HG02678 (cell line): Measurements from ENCODE around the gene PHOSPHO1.
"Not testable (repeated sequence)": the region's sequence is repeated elsewhere in the genome, so short reads cannot be mapped to it uniquely, and the experiment has no call there.

Experiments used
- ATAC-seq: cut with Tn5 transposase; IDR thresholded peaks from one replicate; pipeline ENCODE4 v1.9.1; 2021; ENCODE audit warnings: mild to moderate bottlenecking, moderate library complexity; ENCODE audit not compliant: unreplicated experiment

PHOSPHO1 gene, protein sequence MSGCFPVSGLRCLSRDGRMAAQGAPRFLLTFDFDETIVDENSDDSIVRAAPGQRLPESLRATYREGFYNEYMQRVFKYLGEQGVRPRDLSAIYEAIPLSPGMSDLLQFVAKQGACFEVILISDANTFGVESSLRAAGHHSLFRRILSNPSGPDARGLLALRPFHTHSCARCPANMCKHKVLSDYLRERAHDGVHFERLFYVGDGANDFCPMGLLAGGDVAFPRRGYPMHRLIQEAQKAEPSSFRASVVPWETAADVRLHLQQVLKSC

DNA sequence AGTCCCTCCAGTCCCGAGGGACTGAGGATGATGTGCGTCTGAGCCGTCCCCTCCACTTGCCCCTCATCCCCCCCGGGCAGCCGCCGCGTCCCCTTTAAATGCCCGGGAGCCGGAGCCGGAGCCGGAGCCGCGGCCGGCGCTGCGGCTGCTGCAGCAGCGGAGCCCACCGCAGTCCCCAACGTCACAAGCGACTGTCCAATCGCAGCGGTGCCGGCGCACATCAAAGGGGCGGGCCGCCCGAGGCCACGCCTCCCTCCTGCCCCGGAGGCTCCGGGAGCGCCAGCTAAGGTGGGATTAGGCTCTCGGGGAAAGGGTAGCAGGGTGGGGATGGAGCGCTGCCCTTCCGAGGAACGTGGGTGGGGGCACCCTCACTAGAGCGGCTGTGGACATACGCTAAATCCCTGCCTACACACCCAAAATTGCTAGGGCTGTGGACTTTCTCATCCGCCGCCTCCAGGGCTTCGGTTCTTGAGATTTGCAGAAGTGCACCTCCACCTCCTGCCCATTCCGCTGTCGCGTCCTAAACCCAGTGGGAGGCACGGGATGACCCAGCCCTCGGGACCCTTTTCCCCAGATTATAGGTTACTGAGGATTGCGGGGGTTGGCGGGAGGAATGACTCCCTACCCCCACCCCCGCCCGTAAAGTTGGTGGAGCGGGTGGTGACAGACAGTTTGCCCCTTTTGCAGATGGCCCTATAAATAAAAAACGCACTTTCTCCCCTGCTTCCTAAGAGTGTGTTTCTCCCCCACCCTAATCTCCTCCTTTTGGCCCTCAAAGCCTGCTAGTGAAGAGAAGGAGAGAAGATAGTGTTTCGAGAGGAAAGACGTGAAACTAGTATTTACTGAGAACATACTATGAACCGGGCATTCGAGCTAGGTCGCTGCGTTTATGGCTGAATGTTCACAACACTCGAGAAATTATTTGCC is at the start of gene PHOSPHO1:
PHOSPHO1 (minus strand) TSS at position 152 of the 927 bp plus-strand sequence. CDS start 4,096 bp downstream, outside the sequence.
- ATAC-seq: peak; percentile 93

DNA sequence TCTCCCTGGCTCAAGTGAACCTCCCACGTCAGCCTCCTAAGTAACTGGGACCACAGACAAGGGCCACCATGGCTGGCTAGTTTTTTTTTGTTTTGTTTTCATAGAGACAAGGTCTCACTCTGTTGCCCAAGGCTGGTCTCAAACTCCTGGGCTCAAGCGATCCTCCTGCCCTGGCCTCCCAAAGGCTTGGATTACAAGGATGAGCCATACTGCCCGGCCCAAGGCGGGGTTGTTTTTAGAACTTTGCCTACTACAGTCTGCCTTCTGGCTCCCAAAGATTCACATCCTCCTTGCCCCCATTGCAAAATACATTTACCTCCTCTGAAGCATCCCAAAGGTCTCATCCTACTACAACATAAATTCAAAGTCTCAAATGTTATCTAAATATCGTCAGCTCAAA is 49.5 kb upstream of the PHOSPHO1 start:
- ATAC-seq: no peak

DNA sequence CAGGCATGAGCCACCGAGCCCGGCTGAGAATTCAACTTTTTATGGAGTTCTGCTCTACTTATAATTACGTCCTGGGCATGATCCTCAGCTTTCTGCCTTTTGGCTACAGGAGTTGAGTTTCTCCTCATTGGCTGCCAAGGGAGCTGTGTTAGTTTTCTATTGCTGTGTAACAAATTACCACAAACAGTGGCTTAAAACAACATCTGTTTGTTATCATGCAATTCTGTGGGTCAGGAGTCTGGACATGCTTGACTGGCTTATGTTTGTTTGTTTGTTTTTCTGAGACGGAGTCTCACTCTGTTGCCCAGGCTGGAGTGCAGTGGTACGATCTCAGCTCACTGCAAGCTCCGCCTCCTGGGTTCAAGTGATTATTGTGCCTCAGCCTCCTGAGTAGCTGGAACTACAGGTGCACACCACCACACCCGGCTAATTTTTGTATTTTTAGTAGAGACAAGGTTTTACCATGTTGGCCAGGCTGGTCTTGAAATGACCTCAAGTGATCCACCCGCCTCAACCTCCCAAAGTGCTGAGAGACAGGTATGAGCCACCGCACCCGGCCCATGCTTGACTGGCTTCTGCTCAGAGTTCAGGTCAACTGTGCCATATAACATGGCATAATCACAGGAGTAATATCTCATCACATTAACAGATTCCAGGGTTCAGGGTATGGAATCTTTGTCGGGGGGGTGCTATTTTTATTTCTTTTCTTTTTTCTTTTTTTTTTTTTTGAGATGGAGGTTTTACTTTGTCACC is 48.9 kb upstream of the PHOSPHO1 start:
- not testable (repeated sequence) for ATAC-seq

DNA sequence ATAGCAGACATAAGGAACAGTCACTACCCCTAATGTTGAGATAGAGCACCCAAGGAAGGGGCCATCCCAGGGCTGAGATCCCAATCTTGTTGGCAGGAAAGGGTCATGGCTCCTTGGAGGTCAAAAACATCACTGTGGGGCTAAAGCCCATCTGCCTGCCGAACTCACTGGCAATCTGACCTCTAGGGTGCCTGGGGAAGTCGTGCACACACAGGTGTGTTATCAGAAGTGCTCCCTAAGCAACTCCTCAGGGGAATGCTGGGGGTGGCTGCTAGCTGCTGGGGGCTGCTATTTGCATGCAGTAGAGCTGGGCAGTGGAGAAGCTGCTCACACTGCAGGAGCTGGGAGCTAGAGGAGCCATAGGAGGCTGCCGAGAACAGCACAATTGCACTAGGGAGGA is 47.5 kb upstream of the PHOSPHO1 start:
- no peak for ATAC-seq

DNA sequence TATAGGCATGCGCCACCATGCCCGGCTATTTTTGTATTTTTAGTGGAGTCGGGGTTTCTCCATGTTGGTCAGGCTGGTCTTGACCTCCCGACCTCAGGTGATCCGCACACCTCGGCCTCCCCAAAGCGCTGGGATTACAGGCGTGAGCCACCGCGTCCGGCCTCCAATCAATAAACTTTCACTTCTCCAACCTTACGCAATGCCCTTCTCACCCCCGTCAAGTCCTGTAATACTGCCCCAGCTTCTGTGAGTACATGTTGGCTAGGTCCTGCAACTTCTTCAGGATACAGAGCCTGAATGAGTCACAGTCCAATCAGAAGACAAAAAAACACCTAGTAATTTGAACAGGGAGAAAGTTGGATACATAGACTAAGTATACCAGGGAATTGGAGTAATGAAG is 47.1 kb upstream of the PHOSPHO1 start:
- no peak for ATAC-seq

DNA sequence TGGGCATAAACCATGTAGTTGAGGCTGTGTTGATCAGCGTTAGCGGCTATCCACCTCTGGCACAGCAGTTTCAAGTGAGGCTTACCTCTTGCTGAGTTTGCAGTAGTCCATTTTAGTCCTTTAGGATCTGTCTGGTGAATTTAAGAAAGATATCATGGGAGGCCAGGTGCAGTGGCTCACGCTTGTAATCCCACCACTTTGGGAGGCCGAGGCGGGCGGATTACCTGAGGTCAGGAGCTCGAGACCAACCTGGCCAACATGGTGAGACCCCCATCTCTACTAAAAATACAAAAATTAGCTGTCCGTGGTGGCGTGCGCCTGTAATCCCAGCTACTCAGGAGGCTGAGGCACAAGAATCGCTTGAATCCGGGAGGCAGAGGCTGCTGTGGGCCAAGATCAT is 45.4 kb upstream of the PHOSPHO1 start:
- not testable (repeated sequence) for ATAC-seq

DNA sequence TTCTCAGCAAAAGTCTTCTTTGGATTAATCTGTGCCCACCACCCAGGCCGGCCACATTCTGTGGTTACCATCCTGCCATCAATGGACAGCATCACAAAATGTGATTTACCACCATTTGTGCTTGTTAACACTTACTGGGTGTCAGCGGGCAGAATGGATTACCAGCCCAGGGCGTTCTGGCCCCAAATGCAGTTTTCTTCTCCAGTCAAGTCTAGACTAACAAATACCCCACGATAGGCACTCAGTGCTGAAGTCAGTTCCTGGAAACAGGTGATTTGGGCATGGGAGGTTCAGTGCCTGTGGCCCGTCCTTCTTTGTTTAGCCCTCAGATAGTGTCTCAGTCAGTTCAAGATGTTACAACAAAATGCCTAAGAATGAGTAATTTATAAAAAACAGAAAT is 38.8 kb upstream of the PHOSPHO1 start:
- no peak for ATAC-seq

DNA sequence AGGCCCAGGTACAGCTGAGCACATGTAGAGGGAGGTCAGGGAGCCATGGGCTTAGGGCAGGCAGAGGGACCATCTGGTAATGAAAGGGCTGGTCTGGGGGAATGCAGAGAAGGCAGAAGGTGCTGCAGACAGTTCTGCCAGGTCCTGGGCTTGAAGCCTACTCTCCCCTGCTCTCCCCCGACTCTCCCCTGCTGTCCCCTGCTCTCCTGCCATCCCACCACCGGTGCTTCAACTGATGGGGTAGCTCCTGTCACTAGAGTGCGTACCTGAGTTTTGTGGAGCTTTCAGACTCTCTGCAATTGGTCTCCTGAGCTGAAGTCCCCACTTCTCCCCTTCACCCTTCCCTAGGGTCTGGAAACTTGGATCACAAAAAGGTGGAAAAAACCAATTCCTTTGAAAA is 37.3 kb upstream of the PHOSPHO1 start:
- no peak for ATAC-seq

DNA sequence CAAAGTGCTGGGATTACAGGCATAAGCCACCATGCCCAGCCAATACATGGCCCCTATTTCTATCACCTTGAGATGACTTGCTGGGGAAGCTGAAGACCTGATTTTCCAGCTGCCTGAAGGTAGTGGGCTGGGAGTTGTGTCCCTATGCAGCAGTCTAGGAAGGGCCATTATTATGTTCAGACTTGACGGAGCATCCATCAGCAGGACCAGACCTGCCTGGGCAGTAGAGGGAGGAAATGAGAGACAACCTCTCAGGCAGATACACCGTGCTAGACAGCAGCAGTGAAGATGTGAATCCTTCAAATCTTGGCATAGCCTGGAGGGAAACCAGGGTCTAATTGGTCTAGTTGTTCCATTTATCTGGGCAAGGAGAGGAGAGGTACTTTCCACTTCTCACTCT is 35.6 kb upstream of the PHOSPHO1 start:
- no peak for ATAC-seq

DNA sequence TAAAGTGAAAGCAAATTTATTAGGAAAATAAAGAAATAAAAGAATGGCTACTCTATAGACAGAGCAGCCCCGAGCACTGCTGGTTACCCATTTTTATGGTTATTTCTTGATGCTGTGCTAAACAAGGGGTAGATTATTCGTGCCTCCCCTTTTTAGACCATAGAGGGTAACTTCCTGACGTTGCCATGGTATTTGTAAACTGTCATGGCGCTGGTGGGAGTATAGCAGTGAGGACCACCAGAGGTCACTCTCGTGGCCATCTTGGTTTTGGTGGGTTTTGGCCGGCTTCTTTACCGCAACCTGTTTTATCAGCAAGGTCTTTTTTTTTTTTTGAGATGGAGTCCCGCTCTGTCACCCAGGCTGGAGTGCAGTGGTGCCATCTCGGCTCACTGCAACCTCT is 31.0 kb upstream of the PHOSPHO1 start:
- ATAC-seq: not testable (repeated sequence)

DNA sequence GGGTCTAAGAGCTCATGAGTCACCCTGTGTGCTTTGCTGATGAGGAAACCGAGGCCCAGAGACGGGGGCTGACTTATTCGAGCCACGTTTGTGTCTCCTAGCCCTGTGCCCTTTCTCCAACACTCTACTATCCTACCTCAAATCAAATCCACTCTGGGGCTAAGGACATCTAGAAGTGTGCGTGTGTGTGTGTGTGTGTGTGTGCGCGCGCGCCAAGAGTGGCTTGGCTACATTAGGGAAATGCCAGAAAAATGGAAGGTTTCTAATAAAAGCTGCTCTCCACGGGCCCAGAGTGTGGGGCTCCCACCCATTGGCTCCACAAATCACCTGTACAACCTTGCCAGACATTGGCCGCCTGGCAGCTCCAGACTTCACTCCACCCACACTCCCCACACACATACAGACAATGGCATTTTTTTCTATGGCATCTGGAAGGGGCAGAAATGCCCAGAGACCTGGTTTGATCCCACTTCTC is 30.3 kb upstream of the PHOSPHO1 start:
- no peak for ATAC-seq

DNA sequence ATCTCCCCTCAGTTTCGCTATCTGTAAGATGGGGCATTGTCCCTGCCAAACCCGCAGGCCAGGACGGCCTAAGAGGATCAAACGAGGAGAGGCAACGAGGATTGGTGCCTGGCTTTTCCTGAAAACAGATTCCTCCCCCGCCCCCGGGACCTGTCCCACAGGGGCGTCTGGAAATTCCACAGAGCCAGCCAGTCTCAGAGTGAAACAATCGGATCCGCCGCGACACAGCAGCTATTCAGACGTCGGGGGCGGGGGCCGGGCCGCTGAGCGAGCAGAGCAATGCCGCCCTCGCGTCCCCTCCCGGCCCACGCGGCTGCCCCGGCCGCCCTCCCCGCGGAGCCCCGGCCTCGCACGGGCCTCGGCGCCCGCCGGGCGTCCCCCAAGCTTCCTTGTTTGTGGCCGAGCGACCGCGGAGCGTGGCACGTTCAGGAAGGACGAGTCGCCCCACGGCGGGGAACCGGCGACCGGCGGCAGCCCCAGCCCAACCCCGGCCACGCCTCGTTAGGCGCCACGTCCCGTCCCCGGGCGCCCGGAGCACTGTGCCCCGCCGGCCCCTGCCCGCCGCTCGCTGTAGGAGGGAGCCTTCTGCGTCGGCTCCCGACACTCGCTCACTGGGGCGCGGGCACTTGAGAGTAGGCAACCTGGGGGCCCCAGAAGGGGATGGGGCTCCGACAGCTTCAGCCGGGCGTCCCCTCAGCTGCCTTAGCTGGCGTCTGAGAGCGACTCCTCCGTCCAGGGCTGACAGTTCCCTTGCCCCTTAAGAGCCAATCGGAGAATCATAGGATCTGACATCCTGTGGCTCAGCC is 29.6 kb upstream of the PHOSPHO1 start:
- no peak for ATAC-seq

DNA sequence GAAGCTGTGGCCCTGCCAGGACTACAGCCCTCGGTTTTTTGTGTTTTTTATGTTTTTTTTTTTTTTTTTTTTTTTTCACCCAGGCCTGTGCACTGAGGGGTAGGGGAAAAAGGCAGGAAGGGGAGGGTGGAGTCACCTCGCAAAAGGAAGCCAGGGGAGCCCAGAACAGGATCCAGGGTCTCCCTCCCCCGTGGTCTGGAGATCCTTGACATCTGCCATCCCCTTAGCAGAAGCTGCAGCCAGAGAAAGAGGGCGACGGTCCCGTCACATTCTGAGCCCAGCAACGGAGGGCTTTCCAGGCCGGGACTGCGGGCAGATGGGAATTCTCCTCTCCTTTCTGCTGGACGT is 29.1 kb upstream of the PHOSPHO1 start:
- ATAC-seq: no peak

DNA sequence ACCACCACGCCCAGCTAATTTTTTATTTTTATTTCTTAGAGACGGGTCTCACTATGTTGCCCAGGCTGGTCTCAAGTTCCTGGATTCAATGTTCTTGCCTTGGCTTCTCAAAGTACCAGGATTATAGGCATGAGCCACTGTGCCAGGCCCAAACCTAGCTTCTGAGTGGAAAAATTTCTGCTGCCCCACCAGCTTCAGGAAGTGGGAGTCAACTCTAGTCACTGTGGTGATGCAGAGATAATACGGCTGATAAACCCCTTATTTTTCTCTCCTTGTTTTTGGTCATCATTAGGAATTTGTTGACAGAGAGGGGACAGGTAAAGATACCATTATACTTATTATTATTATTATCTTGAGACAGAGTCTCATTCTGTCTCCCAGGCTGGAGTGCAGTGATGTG is 27.8 kb upstream of the PHOSPHO1 start:
- ATAC-seq: no peak

DNA sequence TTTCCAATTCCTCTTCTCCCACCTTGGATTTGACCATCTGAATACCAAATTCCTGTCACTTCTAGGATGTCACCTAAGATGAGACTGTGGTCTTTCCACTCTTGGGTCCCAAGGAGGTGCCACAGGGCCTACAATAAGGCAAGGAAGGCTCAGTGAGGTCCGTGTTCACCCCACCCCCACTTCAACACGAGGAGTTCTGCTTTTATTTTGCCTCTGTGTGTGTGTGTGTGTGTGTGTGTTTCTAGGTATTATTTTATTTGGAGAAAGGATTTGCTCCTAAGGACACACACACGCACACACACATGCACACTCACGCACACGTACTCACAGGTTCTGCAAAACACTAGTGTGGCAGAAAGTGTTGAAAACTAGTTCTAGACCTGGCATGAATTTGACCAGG is 24.5 kb upstream of the PHOSPHO1 start:
- no peak for ATAC-seq

DNA sequence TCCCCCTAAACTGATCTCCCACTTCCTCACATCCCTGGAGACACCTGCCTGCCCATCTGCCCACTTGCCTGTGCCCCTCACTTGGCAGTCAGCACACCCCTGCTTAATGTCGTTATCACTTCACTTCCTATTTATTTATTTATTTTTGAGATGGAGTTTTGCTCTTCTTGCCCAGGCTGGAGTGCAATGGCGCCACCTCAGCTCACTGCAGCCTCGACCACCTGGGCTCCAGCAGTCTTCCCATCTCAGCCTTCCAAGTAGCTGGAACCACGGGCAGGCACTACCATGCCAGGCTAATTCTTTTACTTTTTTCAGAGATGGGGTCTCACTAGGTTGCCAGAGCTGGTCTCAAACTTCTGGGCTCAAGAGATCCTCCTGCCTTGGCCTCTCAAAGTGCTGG is 23.5 kb upstream of the PHOSPHO1 start:
- ATAC-seq: no peak

DNA sequence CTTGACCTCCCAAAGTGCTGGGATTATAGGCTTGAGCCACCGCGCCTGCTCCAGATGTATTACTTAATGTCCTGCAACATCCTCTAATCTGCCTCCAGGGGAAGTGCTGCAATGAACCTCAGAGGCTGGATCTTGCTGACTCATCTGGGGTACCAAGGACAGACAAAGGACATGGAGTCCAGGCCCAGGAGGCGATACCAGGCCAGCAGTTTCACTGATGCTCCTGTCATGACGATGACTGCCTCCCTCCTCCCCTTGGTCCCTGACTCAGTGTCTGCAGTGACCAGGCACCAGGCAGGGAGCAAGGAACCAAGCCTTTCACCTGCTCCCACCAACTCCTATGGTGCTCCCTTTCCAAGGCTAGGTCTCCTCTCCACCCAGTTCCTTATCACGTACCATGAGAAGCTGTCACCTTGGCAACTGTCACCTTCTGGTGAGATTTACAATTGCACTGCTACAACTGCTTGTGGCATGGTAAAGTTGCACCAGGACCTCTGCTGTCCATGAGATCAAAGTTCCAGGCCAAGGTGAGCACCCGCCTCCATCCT is 21.6 kb upstream of the PHOSPHO1 start:
- no peak for ATAC-seq

DNA sequence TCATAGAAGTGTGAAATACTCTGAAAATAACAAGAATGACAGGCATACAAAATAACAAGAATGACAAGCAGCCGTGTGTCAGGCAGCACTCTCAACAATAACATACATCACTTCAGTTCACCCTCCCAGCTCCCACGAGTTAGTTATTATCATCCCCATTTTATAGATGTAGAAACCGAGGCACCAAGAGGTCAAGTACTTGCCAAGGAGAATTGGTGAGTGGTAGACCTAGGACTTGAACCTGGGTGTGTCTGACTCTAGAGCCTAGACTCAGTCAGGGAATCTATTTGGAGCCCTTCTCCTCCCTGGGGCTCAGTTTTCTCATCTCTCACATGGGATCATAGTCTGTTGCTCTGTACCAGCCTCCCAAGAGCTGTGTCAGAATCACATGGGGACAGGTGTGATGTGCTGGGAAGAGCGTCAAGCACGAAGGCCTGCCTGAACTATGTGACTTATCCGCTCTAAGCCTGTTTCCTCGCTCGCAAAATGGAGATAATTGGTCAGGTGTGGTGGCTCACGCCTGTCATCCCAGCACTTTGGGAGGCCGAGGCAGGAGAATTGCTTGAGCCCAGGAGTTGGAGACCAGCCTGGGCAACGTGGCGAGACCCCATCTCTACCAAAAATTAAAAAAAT is 19.4 kb upstream of the PHOSPHO1 start:
- no peak for ATAC-seq

DNA sequence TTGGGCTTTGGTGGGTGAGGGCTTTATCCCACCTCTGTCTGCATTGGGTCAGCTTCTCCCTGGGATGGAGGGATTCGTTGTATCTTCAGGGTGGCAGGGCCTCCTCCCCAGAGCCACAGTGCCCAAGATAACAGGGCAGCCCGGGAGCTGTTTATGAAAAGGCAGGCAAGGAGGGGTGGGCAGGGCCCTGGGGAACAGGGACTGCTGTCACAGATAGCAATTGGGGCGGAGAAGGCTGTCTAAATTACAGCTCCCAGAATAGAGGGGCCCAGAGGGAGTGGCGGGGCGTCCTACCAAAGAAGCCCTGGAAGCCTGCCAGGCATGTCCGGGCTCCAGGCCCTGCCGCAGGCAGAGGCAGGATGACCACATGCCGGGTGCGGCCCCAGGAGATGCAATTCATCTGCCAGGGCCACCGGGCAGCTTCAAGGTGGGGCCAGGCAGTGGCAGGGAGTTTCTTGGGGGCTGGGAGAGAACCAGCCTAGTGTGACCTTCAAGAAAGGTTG is 18.8 kb upstream of the PHOSPHO1 start:
- no peak for ATAC-seq

DNA sequence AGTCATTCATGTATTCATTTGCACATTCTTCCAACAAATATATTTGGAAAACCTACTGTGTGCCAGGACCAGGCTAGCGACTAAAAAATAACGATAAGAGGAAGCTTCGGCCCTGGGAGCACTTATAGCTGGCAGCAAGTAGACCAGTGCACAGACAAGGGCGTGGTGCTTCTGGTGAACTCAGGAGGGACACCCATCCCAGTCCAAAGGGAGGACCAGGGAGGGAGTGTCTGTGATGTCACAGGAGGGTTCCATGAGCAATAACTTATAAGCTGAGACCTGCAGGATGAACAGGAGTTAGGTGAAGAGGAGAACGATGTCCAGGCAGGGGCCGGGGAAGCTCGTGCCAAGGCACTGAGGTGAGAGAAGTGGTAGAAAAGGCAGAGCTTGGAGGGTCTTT is 17.4 kb upstream of the PHOSPHO1 start:
- no peak for ATAC-seq
